ENCODE measurements around the gene INKA1.

The INKA1 gene

GRCh38 chr3:49802719-49803464 is at the start of gene INKA1:
INKA1 (plus strand) TSS chr3:49803261; CDS start chr3:49803393, 132 bp downstream.
- Histone ChIP-seq H3K9me3 (ENCODE audit: control insufficient read depth in 1 of 2, low read length in 2 of 2) (no peaks in the 10 kb centered on the region), H3K4me3 (ENCODE audit: low read depth in 1 of 2, low read length in 2 of 2) (peak within 1 kb of the TSS; percentile 73 to 87), H3K27ac (ENCODE audit: low read length) (peak within 1 kb of the TSS; percentile 23), H3K4me1 (ENCODE audit: control insufficient read depth in 1 of 2, insufficient read depth in 2 of 2, low read length in 2 of 2) (peaks cover 10 to 52% of the 10 kb centered on the region in 2 donors), H3K27me3 (ENCODE audit: low read depth, low read length) (no peaks in the 10 kb centered on the region), H3K36me3 (ENCODE audit: control insufficient read depth in 1 of 2, insufficient read depth in 2 of 2, low read length in 2 of 2) (no peaks in the 10 kb centered on the region)

- Histone ChIP-seq H3K9me3 (ENCODE audit: control insufficient read depth in 1 of 2, low read length in 2 of 2) (no peaks in the 10 kb centered on the region), H3K4me1 (ENCODE audit: control insufficient read depth in 1 of 2, insufficient read depth in 2 of 2, low read length in 2 of 2) (peaks cover 0 to 17% of the 10 kb centered on the region in 2 donors), H3K4me3 (ENCODE audit: low read depth in 1 of 2, low read length in 2 of 2) (no peak overlapping the region), H3K36me3 (ENCODE audit: control insufficient read depth in 1 of 2, insufficient read depth in 2 of 2, low read length in 2 of 2) (peaks cover 0 to 2% of the 10 kb centered on the region in 2 donors), H3K27ac (ENCODE audit: low read length) (no peak overlapping the region), H3K27me3 (ENCODE audit: low read depth, low read length) (no peaks in the 10 kb centered on the region)
Observed at GRCh38 chr3:49754536-49754935, 48.5 kb upstream of the INKA1 start.

GRCh38 chr3:49756036-49756435 is 47.0 kb upstream of the INKA1 start:
- Histone ChIP-seq H3K9me3 (ENCODE audit: control insufficient read depth in 1 of 2, low read length in 2 of 2) (no peaks in the 10 kb centered on the region), H3K27ac (ENCODE audit: low read length) (no peak overlapping the region), H3K4me3 (ENCODE audit: low read depth in 1 of 2, low read length in 2 of 2) (no peak overlapping the region), H3K36me3 (ENCODE audit: control insufficient read depth in 1 of 2, insufficient read depth in 2 of 2, low read length in 2 of 2) (peaks cover 0 to 3% of the 10 kb centered on the region in 2 donors), H3K4me1 (ENCODE audit: control insufficient read depth in 1 of 2, insufficient read depth in 2 of 2, low read length in 2 of 2) (peaks cover 0 to 17% of the 10 kb centered on the region in 2 donors), H3K27me3 (ENCODE audit: low read depth, low read length) (no peaks in the 10 kb centered on the region)

GRCh38 chr3:49757197-49757596 is 45.9 kb upstream of the INKA1 start:
- no peaks in the 10 kb centered on the region for H3K9me3 ChIP-seq (ENCODE audit: control insufficient read depth in 1 of 2, low read length in 2 of 2)
- no peak overlapping the region for H3K27ac ChIP-seq (ENCODE audit: low read length)
- H3K4me1 ChIP-seq (ENCODE audit: control insufficient read depth in 1 of 2, insufficient read depth in 2 of 2, low read length in 2 of 2) = peaks cover 0 to 17% of the 10 kb centered on the region in 2 donors
- no peak overlapping the region for H3K4me3 ChIP-seq (ENCODE audit: low read depth in 1 of 2, low read length in 2 of 2)
- peaks cover 0 to 3% of the 10 kb centered on the region in 2 donors for H3K36me3 ChIP-seq (ENCODE audit: control insufficient read depth in 1 of 2, insufficient read depth in 2 of 2, low read length in 2 of 2)
- no peaks in the 10 kb centered on the region for H3K27me3 ChIP-seq (ENCODE audit: low read depth, low read length)

GRCh38 chr3:49759226-49759625 is 43.8 kb upstream of the INKA1 start:
- Histone ChIP-seq H3K27ac (ENCODE audit: low read length) (no peak overlapping the region), H3K4me3 (ENCODE audit: low read depth in 1 of 2, low read length in 2 of 2) (no peak overlapping the region)

GRCh38 chr3:49761661-49762060 is 41.4 kb upstream of the INKA1 start:
- Histone ChIP-seq H3K4me1 (ENCODE audit: control insufficient read depth in 1 of 2, insufficient read depth in 2 of 2, low read length in 2 of 2) (peaks cover 0 to 7% of the 10 kb centered on the region in 2 donors), H3K4me3 (ENCODE audit: low read depth in 1 of 2, low read length in 2 of 2) (no peak overlapping the region), H3K9me3 (ENCODE audit: control insufficient read depth in 1 of 2, low read length in 2 of 2) (no peaks in the 10 kb centered on the region), H3K27ac (ENCODE audit: low read length) (no peak overlapping the region), H3K27me3 (ENCODE audit: low read depth, low read length) (no peaks in the 10 kb centered on the region), H3K36me3 (ENCODE audit: control insufficient read depth in 1 of 2, insufficient read depth in 2 of 2, low read length in 2 of 2) (peaks cover 0 to 3% of the 10 kb centered on the region in 2 donors)

More at GRCh38 chr3:49759226-49759625, 43.8 kb upstream of the INKA1 start:
- H3K36me3 ChIP-seq (ENCODE audit: control insufficient read depth in 1 of 2, insufficient read depth in 2 of 2, low read length in 2 of 2) = peaks cover 0 to 3% of the 10 kb centered on the region in 2 donors
- peaks cover 0 to 7% of the 10 kb centered on the region in 2 donors for H3K4me1 ChIP-seq (ENCODE audit: control insufficient read depth in 1 of 2, insufficient read depth in 2 of 2, low read length in 2 of 2)
- H3K27me3 ChIP-seq (ENCODE audit: low read depth, low read length) = no peaks in the 10 kb centered on the region
- H3K9me3 ChIP-seq (ENCODE audit: control insufficient read depth in 1 of 2, low read length in 2 of 2) = no peaks in the 10 kb centered on the region

- H3K4me3 ChIP-seq (ENCODE audit: low read depth in 1 of 2, low read length in 2 of 2) = no peak overlapping the region
- H3K27me3 ChIP-seq (ENCODE audit: low read depth, low read length) = no peaks in the 10 kb centered on the region
- H3K36me3 ChIP-seq (ENCODE audit: control insufficient read depth in 1 of 2, insufficient read depth in 2 of 2, low read length in 2 of 2) = peaks cover 0 to 3% of the 10 kb centered on the region in 2 donors
- no peak overlapping the region for H3K27ac ChIP-seq (ENCODE audit: low read length)
- H3K4me1 ChIP-seq (ENCODE audit: control insufficient read depth in 1 of 2, insufficient read depth in 2 of 2, low read length in 2 of 2) = no peaks in the 10 kb centered on the region
- H3K9me3 ChIP-seq (ENCODE audit: control insufficient read depth in 1 of 2, low read length in 2 of 2) = no peaks in the 10 kb centered on the region
Observed at GRCh38 chr3:49763981-49764380, 39.1 kb upstream of the INKA1 start.

GRCh38 chr3:49769286-49769915 is 33.7 kb upstream of the INKA1 start:
- no peak overlapping the region for H3K27ac ChIP-seq (ENCODE audit: low read length)
- H3K4me1 ChIP-seq (ENCODE audit: control insufficient read depth in 1 of 2, insufficient read depth in 2 of 2, low read length in 2 of 2) = no peaks in the 10 kb centered on the region
- H3K4me3 ChIP-seq (ENCODE audit: low read depth in 1 of 2, low read length in 2 of 2) = no peak overlapping the region
- H3K36me3 ChIP-seq (ENCODE audit: control insufficient read depth in 1 of 2, insufficient read depth in 2 of 2, low read length in 2 of 2) = peaks cover 0 to 3% of the 10 kb centered on the region in 2 donors
- H3K9me3 ChIP-seq (ENCODE audit: control insufficient read depth in 1 of 2, low read length in 2 of 2) = no peaks in the 10 kb centered on the region
- no peaks in the 10 kb centered on the region for H3K27me3 ChIP-seq (ENCODE audit: low read depth, low read length)

GRCh38 chr3:49769926-49770325 is 33.1 kb upstream of the INKA1 start:
- H3K9me3 ChIP-seq (ENCODE audit: control insufficient read depth in 1 of 2, low read length in 2 of 2) = no peaks in the 10 kb centered on the region
- peaks cover 0 to 3% of the 10 kb centered on the region in 2 donors for H3K36me3 ChIP-seq (ENCODE audit: control insufficient read depth in 1 of 2, insufficient read depth in 2 of 2, low read length in 2 of 2)
- peaks cover 0 to 4% of the 10 kb centered on the region in 2 donors for H3K4me1 ChIP-seq (ENCODE audit: control insufficient read depth in 1 of 2, insufficient read depth in 2 of 2, low read length in 2 of 2)
- no peak overlapping the region for H3K27ac ChIP-seq (ENCODE audit: low read length)
- no peaks in the 10 kb centered on the region for H3K27me3 ChIP-seq (ENCODE audit: low read depth, low read length)
- no peak overlapping the region for H3K4me3 ChIP-seq (ENCODE audit: low read depth in 1 of 2, low read length in 2 of 2)

GRCh38 chr3:49771340-49771938 is 31.6 kb upstream of the INKA1 start:
- H3K27me3 ChIP-seq (ENCODE audit: low read depth, low read length) = no peaks in the 10 kb centered on the region
- peaks cover 4 to 13% of the 10 kb centered on the region in 2 donors for H3K4me1 ChIP-seq (ENCODE audit: control insufficient read depth in 1 of 2, insufficient read depth in 2 of 2, low read length in 2 of 2)
- no peak overlapping the region for H3K27ac ChIP-seq (ENCODE audit: low read length)
- peaks cover 0 to 3% of the 10 kb centered on the region in 2 donors for H3K36me3 ChIP-seq (ENCODE audit: control insufficient read depth in 1 of 2, insufficient read depth in 2 of 2, low read length in 2 of 2)
- H3K9me3 ChIP-seq (ENCODE audit: control insufficient read depth in 1 of 2, low read length in 2 of 2) = no peaks in the 10 kb centered on the region
- no peak overlapping the region for H3K4me3 ChIP-seq (ENCODE audit: low read depth in 1 of 2, low read length in 2 of 2)

- no peaks in the 10 kb centered on the region for H3K9me3 ChIP-seq (ENCODE audit: control insufficient read depth in 1 of 2, low read length in 2 of 2)
- H3K4me1 ChIP-seq (ENCODE audit: control insufficient read depth in 1 of 2, insufficient read depth in 2 of 2, low read length in 2 of 2) = peaks cover 4 to 13% of the 10 kb centered on the region in 2 donors
- no peak overlapping the region for H3K27ac ChIP-seq (ENCODE audit: low read length)
- no peaks in the 10 kb centered on the region for H3K27me3 ChIP-seq (ENCODE audit: low read depth, low read length)
- H3K36me3 ChIP-seq (ENCODE audit: control insufficient read depth in 1 of 2, insufficient read depth in 2 of 2, low read length in 2 of 2) = peaks cover 3 to 6% of the 10 kb centered on the region in 2 donors
- no peak overlapping the region for H3K4me3 ChIP-seq (ENCODE audit: low read depth in 1 of 2, low read length in 2 of 2)
Observed at GRCh38 chr3:49772703-49773102, 30.4 kb upstream of the INKA1 start.

Data from muscle layer of duodenum (tissue), 2 donors.